Measurements from ENCODE around the gene ABHD17A. TPM values are rescaled to one million over a fixed set of nuclear protein-coding genes. Genes with fewer than 3 reads are reported as not detected.
A peak's percentile ranks its signal among the peaks of the same experiment; 100 is the strongest.

Gene ABHD17A
- total RNA-seq, 2 donors from 2014 or later, result 50.6 to 52.9 TPM

DNA sequence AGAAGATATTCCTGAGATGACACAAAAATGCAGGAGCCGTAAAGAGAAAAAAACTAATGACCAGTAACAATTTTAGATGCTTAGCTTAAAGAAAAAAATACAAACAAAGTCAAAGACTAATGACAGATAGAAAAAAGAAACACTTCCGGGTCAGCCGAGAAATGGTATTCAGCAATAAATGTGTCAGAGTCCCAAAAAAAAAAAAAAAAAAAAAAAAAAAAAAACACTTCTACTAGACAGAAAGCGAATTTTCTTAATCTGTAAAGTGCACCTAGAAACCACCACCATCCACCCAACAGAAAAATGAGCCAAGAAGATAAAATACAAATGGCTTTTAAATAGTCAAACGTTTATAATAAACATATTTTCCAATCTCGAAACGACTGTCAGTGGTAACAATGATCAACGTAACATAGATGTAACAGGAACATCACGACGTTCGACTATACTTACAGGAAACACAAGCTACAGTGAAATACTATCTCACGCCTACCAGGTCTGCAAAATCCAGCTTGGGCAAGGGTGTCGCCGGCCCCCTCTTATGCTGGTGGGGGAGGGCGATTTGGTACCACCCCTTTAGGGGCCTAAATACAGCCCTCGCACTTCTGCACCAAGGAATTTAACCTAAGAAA lies 10.6 kb downstream of the ABHD17A start:
- Mint-ChIP-seq H3K4me3 (peak overlapping the region; percentile 96), H3K27me3 (ENCODE audit: insufficient read depth) (peaks cover 3% of the 10 kb centered on the region), H3K9me3 (no peaks in the 10 kb centered on the region), H3K4me1 (peaks cover 22% of the 10 kb centered on the region), H3K27ac (peak overlapping the region; percentile 95), H3K36me3 (ENCODE audit: low read depth) (peaks cover 2% of the 10 kb centered on the region)
- TF ChIP-seq, protein P1, sequence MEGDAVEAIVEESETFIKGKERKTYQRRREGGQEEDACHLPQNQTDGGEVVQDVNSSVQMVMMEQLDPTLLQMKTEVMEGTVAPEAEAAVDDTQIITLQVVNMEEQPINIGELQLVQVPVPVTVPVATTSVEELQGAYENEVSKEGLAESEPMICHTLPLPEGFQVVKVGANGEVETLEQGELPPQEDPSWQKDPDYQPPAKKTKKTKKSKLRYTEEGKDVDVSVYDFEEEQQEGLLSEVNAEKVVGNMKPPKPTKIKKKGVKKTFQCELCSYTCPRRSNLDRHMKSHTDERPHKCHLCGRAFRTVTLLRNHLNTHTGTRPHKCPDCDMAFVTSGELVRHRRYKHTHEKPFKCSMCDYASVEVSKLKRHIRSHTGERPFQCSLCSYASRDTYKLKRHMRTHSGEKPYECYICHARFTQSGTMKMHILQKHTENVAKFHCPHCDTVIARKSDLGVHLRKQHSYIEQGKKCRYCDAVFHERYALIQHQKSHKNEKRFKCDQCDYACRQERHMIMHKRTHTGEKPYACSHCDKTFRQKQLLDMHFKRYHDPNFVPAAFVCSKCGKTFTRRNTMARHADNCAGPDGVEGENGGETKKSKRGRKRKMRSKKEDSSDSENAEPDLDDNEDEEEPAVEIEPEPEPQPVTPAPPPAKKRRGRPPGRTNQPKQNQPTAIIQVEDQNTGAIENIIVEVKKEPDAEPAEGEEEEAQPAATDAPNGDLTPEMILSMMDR (conservative IDR thresholded peaks at IDR 0.05), result no peak
- H3K4me1 ChIP-seq (ENCODE audit: control insufficient read depth, insufficient read depth, low read length), result peaks cover 16% of the 10 kb centered on the region
- no peak for DNase-seq
- no peaks in the 10 kb centered on the region for H3K27me3 ChIP-seq (ENCODE audit: control insufficient read depth, insufficient read depth, low read length, poor library complexity, severe bottlenecking)
- WGBS, 2 experiments (ENCODE audit: insufficient coverage in 1 of 2, insufficient read length in 1 of 2), result 37 to 41% methylated on average over 9 to 13 of the region's 16 CpGs
- no peaks in the 10 kb centered on the region for H3K9me3 ChIP-seq (ENCODE audit: control insufficient read depth, low read length)
- no peak overlapping the region for H3K27ac ChIP-seq (ENCODE audit: low read depth, low read length)
- H3K36me3 ChIP-seq (ENCODE audit: control insufficient read depth, insufficient read depth, low read length), result no peaks in the 10 kb centered on the region
- H3K9ac ChIP-seq (ENCODE audit: extremely low read depth, low read length, poor library complexity, severe bottlenecking), result peak overlapping the region; percentile 84
- peak overlapping the region; percentile 96 for H3K4me3 ChIP-seq (ENCODE audit: low read length)

- Mint-ChIP-seq H3K36me3 (ENCODE audit: low read depth) (peaks cover 2% of the 10 kb centered on the region), H3K27ac (peak overlapping the region; percentile 50), H3K4me3 (peak overlapping the region; percentile 96), H3K9me3 (no peaks in the 10 kb centered on the region), H3K27me3 (ENCODE audit: insufficient read depth) (peaks cover 3% of the 10 kb centered on the region), H3K4me1 (peaks cover 22% of the 10 kb centered on the region)
- TF ChIP-seq, protein P1 (conservative IDR thresholded peaks at IDR 0.05), result no peak
- H3K27me3 ChIP-seq (ENCODE audit: control insufficient read depth, insufficient read depth, low read length, poor library complexity, severe bottlenecking), result no peaks in the 10 kb centered on the region
- H3K4me3 ChIP-seq (ENCODE audit: low read length), result peak overlapping the region; percentile 96
- no peaks in the 10 kb centered on the region for H3K9me3 ChIP-seq (ENCODE audit: control insufficient read depth, low read length)
- H3K4me1 ChIP-seq (ENCODE audit: control insufficient read depth, insufficient read depth, low read length), result peaks cover 16% of the 10 kb centered on the region
- DNase-seq, result no peak
- no peak overlapping the region for H3K27ac ChIP-seq (ENCODE audit: low read depth, low read length)
- WGBS, 2 experiments (ENCODE audit: insufficient coverage in 1 of 2, insufficient read length in 1 of 2), result 92 to 93% methylated on average over 22 to 29 of the region's 29 CpGs
- H3K9ac ChIP-seq (ENCODE audit: extremely low read depth, low read length, poor library complexity, severe bottlenecking), result no peak overlapping the region
- H3K36me3 ChIP-seq (ENCODE audit: control insufficient read depth, insufficient read depth, low read length), result no peaks in the 10 kb centered on the region
Observed at GRCh38 chr19:1873524-1874473, 11.5 kb downstream of the ABHD17A start.

- H3K36me3 Mint-ChIP-seq (ENCODE audit: low read depth), result peaks cover 2% of the 10 kb centered on the region
- no peaks in the 10 kb centered on the region for H3K9me3 Mint-ChIP-seq
- H3K36me3 ChIP-seq (ENCODE audit: control insufficient read depth, insufficient read depth, low read length), result no peaks in the 10 kb centered on the region
- no peak overlapping the region for H3K4me3 ChIP-seq (ENCODE audit: low read length)
- H3K9me3 ChIP-seq (ENCODE audit: control insufficient read depth, low read length), result no peaks in the 10 kb centered on the region
- H3K27me3 Mint-ChIP-seq (ENCODE audit: insufficient read depth), result no peaks in the 10 kb centered on the region
- no peak overlapping the region for H3K9ac ChIP-seq (ENCODE audit: extremely low read depth, low read length, poor library complexity, severe bottlenecking)
- peaks cover 22% of the 10 kb centered on the region for H3K4me1 Mint-ChIP-seq
- no peak overlapping the region for H3K27ac Mint-ChIP-seq
- DNase-seq, result no peak
- TF ChIP-seq, protein P1 (conservative IDR thresholded peaks at IDR 0.05), result no peak
- H3K27me3 ChIP-seq (ENCODE audit: control insufficient read depth, insufficient read depth, low read length, poor library complexity, severe bottlenecking), result no peaks in the 10 kb centered on the region
- peaks cover 16% of the 10 kb centered on the region for H3K4me1 ChIP-seq (ENCODE audit: control insufficient read depth, insufficient read depth, low read length)
- H3K4me3 Mint-ChIP-seq, result no peak overlapping the region
- H3K27ac ChIP-seq (ENCODE audit: low read depth, low read length), result no peak overlapping the region
- WGBS, 2 experiments (ENCODE audit: insufficient coverage in 1 of 2, insufficient read length in 1 of 2), result 93 to 95% methylated on average over 13 to 25 of the region's 25 CpGs
Observed at GRCh38 chr19:1872807-1873523, 12.3 kb downstream of the ABHD17A start.

Data from endodermal cell (in vitro differentiated cells).